Erythroblast (primary cell): Measurements from ENCODE around the gene AAK1.

Source experiments
- GATA1 ChIP-seq: IDR thresholded peaks from 2 replicates; pipeline ENCODE4 v1.6.1; 2011; ENCODE audit warnings: low read depth, mild to moderate bottlenecking, control low read depth, low read length, moderate library complexity
- POLR2A ChIP-seq: IDR thresholded peaks from 2 replicates; pipeline ENCODE4 v1.6.1; 2011; ENCODE audit warnings: mild to moderate bottlenecking, low read length

- TF ChIP-seq POLR2A: no peak
- TF ChIP-seq GATA1: no peak
Measured at GRCh38 chr2:69546646-69547045, 96.9 kb downstream of the AAK1 start.
